Adrenal gland (tissue), 12 donors: ENCODE results near the gene UBE2G1. TPM values are rescaled to one million over a fixed set of nuclear protein-coding genes. Genes with fewer than 3 reads are reported as not detected.

Experiments used
- DNase-seq, 7 donors: peaks; one replicate each; pipeline ENCODE4 v3.0.0-alpha.2; 2019 to 2020
- H3K27ac ChIP-seq, 5 donors: fragments of 200-600 bp; sonication (generic) in 4 of 5; 1 replicate in 3 of 5; 2 replicates in 2 of 5; pipeline versions ENCODE4 v1.5.1 to v1.8.0; 2016 to 2020; ENCODE audit warnings: mild to moderate bottlenecking in 1 of 5
- H3K27me3 ChIP-seq: fragments of 200-600 bp; 2 replicates; pipeline ENCODE4 v1.8.0; 2021
- H3K36me3 ChIP-seq, 2 donors: fragments of 200-600 bp; replicated peaks in 1 of 2; 1 replicate in 1 of 2; 2 replicates in 1 of 2; pipeline versions ENCODE4 v1.5.1 to v1.8.0; 2018 to 2022
- H3K4me1 ChIP-seq, 2 donors: fragments of 200-600 bp; replicated peaks in 1 of 2; 1 replicate in 1 of 2; 2 replicates in 1 of 2; pipeline versions ENCODE4 v1.5.1 to v1.8.0; 2018 to 2021
- H3K4me3 ChIP-seq, 4 donors: fragments of 200-600 bp; sonication (generic) in 3 of 4; one replicate each; pipeline ENCODE4 v1.5.1; 2016 to 2018
- H3K9me3 ChIP-seq, 3 donors: fragments of 200-600 bp; sonication (generic) in 1 of 3; replicated peaks in 1 of 3; 1 replicate in 2 of 3; 2 replicates in 1 of 3; pipeline versions ENCODE4 v1.5.1 to v1.8.0; 2016 to 2021
- CTCF ChIP-seq, 6 experiments: fragments of 450-650 bp in 4 of 6; fragments of 200-600 bp in 2 of 6; sonication (generic) in 1 of 6; IDR thresholded peaks; 1 replicate in 5 of 6; 2 replicates in 1 of 6; pipeline versions ENCODE4 v1.5.1 to v1.8.0; 2016 to 2021; ENCODE audit warnings: antibody characterized with exemption in 6 of 6, mild to moderate bottlenecking in 2 of 6, moderate library complexity in 1 of 6
- POLR2A ChIP-seq, 2 donors: fragments of 450-650 bp; IDR thresholded peaks; one replicate each; pipeline ENCODE4 v1.6.1; 2017; ENCODE audit warnings: antibody characterized with exemption in 2 of 2, mild to moderate bottlenecking in 2 of 2, moderate library complexity in 1 of 2
- WGBS, 4 donors: extraction: QIAGEN DNeasy Blood & Tissue Kit in 2 of 4; methylation state at CpG; one replicate each; pipeline versions ENCODE4 v1.1.5 to v1.1.7; 2013 to 2017; 5-methylcytosine and 5-hydroxymethylcytosine counted together
- intact Hi-C, 2 donors: fragments of 100-400 bp; cut with DNase I; formaldehyde crosslinking; loops; one replicate each; pipeline versions ENCODE4 v1.14.1 to v1.15.0; 2022 to 2023
- polyA plus RNA-seq, 3 donors: library from polyadenylated mRNA; stranded (reverse); fragments of 200-250 nt in 2 of 3; fragments of 350-450 nt in 1 of 3; fragmentation: Illumina TruSeq in 1 of 3; extraction: RNeasy Lipid Tissue Mini Kit (QIAGEN cat#74804) in 1 of 3; gene quantifications; one replicate each; pipeline ENCODE4 v1.2.3, GENCODE V29; 2013 to 2014
- total RNA-seq, 9 donors: library from RNA; depleted of rRNA in 4 of 9; stranded (reverse); fragments of >200 nt in 4 of 9; fragments of 120-200 nt in 1 of 9; fragmentation: NEBNext Ultra II Directional in 1 of 9; extraction: Animal tissue kit (Norgen Biotek cat#: 25700) in 1 of 9; gene quantifications; one replicate each; pipeline versions ENCODE4 v1.1.0 to v1.2.4, GENCODE V29; 2013 to 2023
- donor health status: healthy with polysubstance abuse.
- donor health status: Bipolar disorder and iron deficiency.
- donor health status: DM: yes; HTN: yes; CAD: no.
- donor health status: DM: no; HTN: no; CAD: no.
- donor health status: DM: no; HTN: no; CAD: no.
- donor health status: DM: yes; HTN: yes; CAD: no.

Gene UBE2G1
- total and polyA plus RNA-seq, 12 donors, result 7.6 to 63.6 (median 54.7) TPM

GRCh38 chr17:4405699-4406098 is 39.2 kb upstream of the UBE2G1 start:
- Histone ChIP-seq H3K4me3 (no peak overlapping the region), H3K36me3 (no peaks in the 10 kb centered on the region), H3K4me1 (no peaks in the 10 kb centered on the region), H3K27ac (no peak overlapping the region), H3K27me3 (no peaks in the 10 kb centered on the region), H3K9me3 (no peaks in the 10 kb centered on the region)
- intact Hi-C loops, result loop anchor here in 1 of 2 donors (5.0 kb wide), 1 partner anchor 193 kb away; no protein-coding TSS in a partner anchor
- no peak for TF ChIP-seq CTCF (IDR thresholded peaks at IDR 0.05)
- TF ChIP-seq POLR2A (IDR thresholded peaks at IDR 0.05), result no peak
- no peak for DNase-seq
- WGBS, 4 donors, result 87 to 100% (median 95%) methylated on average over 3 to 5 of the region's 5 CpGs

- no peaks in the 10 kb centered on the region for H3K4me1 ChIP-seq
- intact Hi-C loops, result loop anchor here in 1 of 2 donors (5.0 kb wide), 1 partner anchor 193 kb away; no protein-coding TSS in a partner anchor
- 87 to 98% (median 92%) methylated on average over 3 to 7 of the region's 7 CpGs for WGBS, 4 donors
- no peak for DNase-seq
- no peak overlapping the region for H3K27ac ChIP-seq
- H3K36me3 ChIP-seq, result no peaks in the 10 kb centered on the region
- no peak for TF ChIP-seq CTCF (IDR thresholded peaks at IDR 0.05)
- no peak for TF ChIP-seq POLR2A (IDR thresholded peaks at IDR 0.05)
- H3K4me3 ChIP-seq, result no peak overlapping the region
- H3K27me3 ChIP-seq, result no peaks in the 10 kb centered on the region
- H3K9me3 ChIP-seq, result no peaks in the 10 kb centered on the region
These were observed 38.7 kb upstream of the UBE2G1 start for GRCh38 chr17:4405038-4405669.

- WGBS, 4 donors, result 86 to 93% (median 90%) methylated on average over 6 of the region's 6 CpGs
- no peaks in the 10 kb centered on the region for H3K9me3 ChIP-seq
- H3K4me1 ChIP-seq, result no peaks in the 10 kb centered on the region
- no peaks in the 10 kb centered on the region for H3K27me3 ChIP-seq
- H3K36me3 ChIP-seq, result no peaks in the 10 kb centered on the region
- H3K4me3 ChIP-seq, result no peak overlapping the region
- TF ChIP-seq POLR2A (IDR thresholded peaks at IDR 0.05) (no peak), CTCF (IDR thresholded peaks at IDR 0.05) (no peak)
- H3K27ac ChIP-seq, result no peak overlapping the region
- DNase-seq, result no peak
- intact Hi-C loops, result no loop called here
These were observed 31.4 kb upstream of the UBE2G1 start for GRCh38 chr17:4397840-4398239.

- intact Hi-C loops, result no loop called here
These were observed 28.6 kb upstream of the UBE2G1 start for GRCh38 chr17:4395111-4395478.

More at GRCh38 chr17:4395111-4395478, 28.6 kb upstream of the UBE2G1 start:
- Histone ChIP-seq H3K36me3 (no peaks in the 10 kb centered on the region), H3K27me3 (no peaks in the 10 kb centered on the region), H3K9me3 (no peaks in the 10 kb centered on the region), H3K27ac (no peak overlapping the region), H3K4me3 (no peak overlapping the region), H3K4me1 (no peaks in the 10 kb centered on the region)
- WGBS, 4 donors, result 70 to 92% (median 85%) methylated on average over 3 of the region's 3 CpGs
- TF ChIP-seq POLR2A (IDR thresholded peaks at IDR 0.05) (no peak), CTCF (IDR thresholded peaks at IDR 0.05) (no peak)
- DNase-seq, result no peak
